MM.1S (cell line): ENCODE results near the gene ERCC8.
"Not testable (repeated sequence)": the region's sequence is repeated elsewhere in the genome, so short reads cannot be mapped to it uniquely, and the experiment has no call there.

ENCODE experiments used
- DNase-seq: peaks from one replicate; pipeline ENCODE4 v3.0.0-alpha.2; 2015
- H2AFZ ChIP-seq: fragments of 300-600 bp; sonication (generic); 2 replicates; pipeline ENCODE4 v1.6.0; 2016; ENCODE audit warnings: antibody characterized with exemption, low read length
- H3F3A ChIP-seq: fragments of 300-600 bp; sonication (generic); 2 replicates; pipeline ENCODE4 v1.6.1; 2016; ENCODE audit warnings: mild to moderate bottlenecking, antibody characterized with exemption, low read length, moderate library complexity, mixed read lengths; ENCODE audit not compliant: insufficient read depth
- H3K27ac ChIP-seq: fragments of 300-600 bp; sonication (generic); 2 replicates; pipeline ENCODE4 v1.5.1; 2016; ENCODE audit warnings: mild to moderate bottlenecking, low read length
- H3K27me3 ChIP-seq: fragments of 300-600 bp; sonication (generic); replicated peaks from 2 replicates; pipeline ENCODE4 v1.6.0; 2016; ENCODE audit warnings: low read length; ENCODE audit not compliant: insufficient read depth
- H3K36me3 ChIP-seq: fragments of 300-600 bp; sonication (generic); replicated peaks from 2 replicates; pipeline ENCODE4 v1.6.1; 2016; ENCODE audit warnings: mild to moderate bottlenecking, low read length, mixed read lengths; ENCODE audit not compliant: insufficient read depth
- H3K4me1 ChIP-seq: fragments of 300-600 bp; sonication (generic); 2 replicates; pipeline ENCODE4 v1.6.1; 2016; ENCODE audit warnings: low read length, mixed read lengths
- H3K4me2 ChIP-seq: fragments of 300-600 bp; sonication (generic); 2 replicates; pipeline ENCODE4 v1.6.0; 2016; ENCODE audit warnings: low read depth, low read length
- H3K4me3 ChIP-seq: fragments of 300-600 bp; sonication (generic); 2 replicates; pipeline ENCODE4 v1.5.1; 2016; ENCODE audit warnings: low read length, mixed read lengths
- H3K79me2 ChIP-seq: fragments of 300-600 bp; sonication (generic); 2 replicates; pipeline ENCODE4 v1.6.1; 2016; ENCODE audit warnings: mixed run types, low read length, mixed read lengths
- H3K9ac ChIP-seq: fragments of 300-600 bp; sonication (generic); 2 replicates; pipeline ENCODE4 v1.6.1; 2016; ENCODE audit warnings: low read length, mixed read lengths
- H3K9me2 ChIP-seq: fragments of 300-600 bp; sonication (generic); replicated peaks from 2 replicates; pipeline ENCODE4 v1.6.1; 2016; ENCODE audit warnings: mild to moderate bottlenecking, low read length, mixed read lengths; ENCODE audit not compliant: insufficient read depth
- H3K9me3 ChIP-seq: fragments of 300-600 bp; sonication (generic); replicated peaks from 2 replicates; pipeline ENCODE4 v1.6.1; 2016; ENCODE audit warnings: mild to moderate bottlenecking, low read length, mixed read lengths; ENCODE audit not compliant: insufficient read depth
- H4K20me1 ChIP-seq: fragments of 300-600 bp; sonication (generic); 2 replicates; pipeline ENCODE4 v1.6.1; 2016; ENCODE audit warnings: mild to moderate bottlenecking, low read length, moderate library complexity, mixed read lengths; ENCODE audit not compliant: insufficient read depth
- CTCF ChIP-seq: fragments of 300-600 bp; sonication (generic); IDR thresholded peaks from 2 replicates; pipeline ENCODE4 v1.5.1; 2016; ENCODE audit warnings: antibody characterized with exemption, low read length, mixed read lengths
- EZH2 ChIP-seq: fragments of 300-600 bp; sonication (generic); optimal IDR thresholded peaks from 2 replicates; pipeline ENCODE3; 2017; ENCODE audit warnings: low read depth, mild to moderate bottlenecking, antibody characterized with exemption, low read length, mixed read lengths
- EZH2phosphoT487 ChIP-seq: fragments of 300-600 bp; sonication (generic); IDR thresholded peaks from 2 replicates; pipeline ENCODE4 v1.6.1; 2018; ENCODE audit warnings: antibody characterized with exemption, low read length

The ERCC8 gene

GRCh38 chr5:60870857-60871256 lies 74.0 kb downstream of the ERCC8 start:
- H3K79me2 ChIP-seq = no peaks in the 10 kb centered on the region
- H3K9me2 ChIP-seq = no peaks in the 10 kb centered on the region
- no peaks in the 10 kb centered on the region for H3K36me3 ChIP-seq
- no peak overlapping the region for H3K27ac ChIP-seq
- no peak overlapping the region for H3K4me2 ChIP-seq
- H3K9me3 ChIP-seq = no peaks in the 10 kb centered on the region
- no peak overlapping the region for H3K9ac ChIP-seq
- no peak overlapping the region for H2AFZ ChIP-seq
- H4K20me1 ChIP-seq = no peaks in the 10 kb centered on the region
- no peak overlapping the region for H3K4me3 ChIP-seq
- TF ChIP-seq EZH2phosphoT487 = no peak
- no peak for TF ChIP-seq EZH2
- TF ChIP-seq CTCF = no peak
- no peaks in the 10 kb centered on the region for H3K4me1 ChIP-seq
- H3K27me3 ChIP-seq = no peaks in the 10 kb centered on the region
- H3F3A ChIP-seq = no peaks in the 10 kb centered on the region
- no peak for DNase-seq

- H3K79me2 ChIP-seq = not testable (repeated sequence)
These were observed 84.3 kb downstream of the ERCC8 start for GRCh38 chr5:60860572-60860971.

GRCh38 chr5:60856066-60856465 lies 88.8 kb downstream of the ERCC8 start:
- H3K9me2 ChIP-seq = no peaks in the 10 kb centered on the region
- H3K4me1 ChIP-seq = no peaks in the 10 kb centered on the region
- H3K4me3 ChIP-seq = no peak overlapping the region
- H3K9ac ChIP-seq = no peak overlapping the region
- no peaks in the 10 kb centered on the region for H3F3A ChIP-seq
- TF ChIP-seq EZH2 (no peak), CTCF (no peak), EZH2phosphoT487 (no peak)
- no peaks in the 10 kb centered on the region for H4K20me1 ChIP-seq
- no peak overlapping the region for H2AFZ ChIP-seq
- H3K79me2 ChIP-seq = no peaks in the 10 kb centered on the region
- H3K4me2 ChIP-seq = no peak overlapping the region
- no peak for DNase-seq
- H3K27me3 ChIP-seq = no peaks in the 10 kb centered on the region
- H3K36me3 ChIP-seq = no peaks in the 10 kb centered on the region
- H3K9me3 ChIP-seq = no peaks in the 10 kb centered on the region
- H3K27ac ChIP-seq = no peak overlapping the region

More at GRCh38 chr5:60860572-60860971, 84.3 kb downstream of the ERCC8 start:
- not testable (repeated sequence) for H3K9ac ChIP-seq, H3K4me3 ChIP-seq, H3K4me1 ChIP-seq, H4K20me1 ChIP-seq, H3K4me2 ChIP-seq, H3K27ac ChIP-seq, H3K27me3 ChIP-seq, H3F3A ChIP-seq, H3K9me2 ChIP-seq, H3K36me3 ChIP-seq, DNase-seq, H3K9me3 ChIP-seq, H2AFZ ChIP-seq

GRCh38 chr5:60852940-60853339 lies 91.9 kb downstream of the ERCC8 start:
- no peaks in the 10 kb centered on the region for H3F3A ChIP-seq
- H3K4me1 ChIP-seq = no peaks in the 10 kb centered on the region
- H3K79me2 ChIP-seq = no peaks in the 10 kb centered on the region
- H3K36me3 ChIP-seq = no peaks in the 10 kb centered on the region
- no peak overlapping the region for H2AFZ ChIP-seq
- H3K9ac ChIP-seq = no peak overlapping the region
- no peaks in the 10 kb centered on the region for H4K20me1 ChIP-seq
- no peak overlapping the region for H3K4me3 ChIP-seq
- no peak for TF ChIP-seq CTCF
- no peak for TF ChIP-seq EZH2
- TF ChIP-seq EZH2phosphoT487 = no peak
- H3K9me2 ChIP-seq = no peaks in the 10 kb centered on the region
- no peaks in the 10 kb centered on the region for H3K9me3 ChIP-seq
- no peak for DNase-seq
- no peaks in the 10 kb centered on the region for H3K27me3 ChIP-seq
- H3K4me2 ChIP-seq = no peak overlapping the region
- H3K27ac ChIP-seq = no peak overlapping the region
